ENCODE measurements around the gene CERCAM. TPM values are rescaled to one million over a fixed set of nuclear protein-coding genes. Genes with fewer than 3 reads are reported as not detected.

CERCAM gene, protein sequence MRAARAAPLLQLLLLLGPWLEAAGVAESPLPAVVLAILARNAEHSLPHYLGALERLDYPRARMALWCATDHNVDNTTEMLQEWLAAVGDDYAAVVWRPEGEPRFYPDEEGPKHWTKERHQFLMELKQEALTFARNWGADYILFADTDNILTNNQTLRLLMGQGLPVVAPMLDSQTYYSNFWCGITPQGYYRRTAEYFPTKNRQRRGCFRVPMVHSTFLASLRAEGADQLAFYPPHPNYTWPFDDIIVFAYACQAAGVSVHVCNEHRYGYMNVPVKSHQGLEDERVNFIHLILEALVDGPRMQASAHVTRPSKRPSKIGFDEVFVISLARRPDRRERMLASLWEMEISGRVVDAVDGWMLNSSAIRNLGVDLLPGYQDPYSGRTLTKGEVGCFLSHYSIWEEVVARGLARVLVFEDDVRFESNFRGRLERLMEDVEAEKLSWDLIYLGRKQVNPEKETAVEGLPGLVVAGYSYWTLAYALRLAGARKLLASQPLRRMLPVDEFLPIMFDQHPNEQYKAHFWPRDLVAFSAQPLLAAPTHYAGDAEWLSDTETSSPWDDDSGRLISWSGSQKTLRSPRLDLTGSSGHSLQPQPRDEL
- total RNA-seq (10 to 100 TPM; 13.0 to 29.9 (median 16.6) TPM), polyA plus RNA-seq (10 to 100 TPM; 21.3 to 24.7 TPM)

DNA sequence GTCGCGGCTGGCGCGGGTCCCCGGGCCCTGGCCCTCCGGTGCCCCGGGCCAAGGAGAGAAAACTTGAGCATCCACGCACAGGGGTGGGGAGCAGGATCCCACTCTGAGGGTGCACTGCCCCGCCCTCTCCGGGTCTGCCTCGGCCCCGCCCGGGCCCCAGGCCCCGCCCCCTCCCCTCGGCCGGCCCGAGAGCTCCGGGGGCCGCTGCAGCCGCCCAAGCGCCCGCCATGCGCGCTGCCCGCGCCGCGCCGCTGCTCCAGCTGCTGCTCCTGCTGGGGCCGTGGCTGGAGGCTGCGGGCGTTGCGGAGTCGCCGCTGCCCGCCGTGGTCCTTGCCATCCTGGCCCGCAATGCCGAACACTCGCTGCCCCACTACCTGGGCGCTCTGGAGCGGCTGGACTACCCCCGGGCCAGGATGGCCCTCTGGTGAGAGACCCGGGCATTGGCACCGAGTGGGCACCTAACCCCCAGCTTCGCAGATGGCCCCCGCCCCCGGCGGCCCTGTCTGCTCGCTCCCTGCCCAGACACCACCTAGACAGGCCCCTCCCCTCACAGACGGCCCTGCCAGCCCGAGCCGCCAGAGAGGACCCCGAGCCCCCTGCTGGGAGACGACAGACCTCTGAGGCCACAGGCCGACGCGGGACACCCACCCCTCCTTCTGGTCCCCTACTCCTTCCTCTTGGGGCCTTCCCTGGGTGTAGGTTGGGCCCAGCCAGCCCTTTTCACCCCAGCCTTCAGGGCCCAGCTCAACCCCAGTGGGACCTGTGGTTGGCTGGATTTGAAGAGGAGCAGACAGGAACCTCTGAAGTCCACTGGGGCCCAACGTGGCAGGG lies at the start of gene CERCAM:
Gene CERCAM, plus strand, starts transcription at position 207 of the 831 bp plus-strand sequence. Its CDS starts 21 bp downstream, at position 228.
- no peaks in the 10 kb centered on the region for H3K36me3 ChIP-seq
- H3K9me3 ChIP-seq: no peaks in the 10 kb centered on the region
- peak; percentile 57 to 84 (median 70) for DNase-seq
- TF ChIP-seq, protein P1, sequence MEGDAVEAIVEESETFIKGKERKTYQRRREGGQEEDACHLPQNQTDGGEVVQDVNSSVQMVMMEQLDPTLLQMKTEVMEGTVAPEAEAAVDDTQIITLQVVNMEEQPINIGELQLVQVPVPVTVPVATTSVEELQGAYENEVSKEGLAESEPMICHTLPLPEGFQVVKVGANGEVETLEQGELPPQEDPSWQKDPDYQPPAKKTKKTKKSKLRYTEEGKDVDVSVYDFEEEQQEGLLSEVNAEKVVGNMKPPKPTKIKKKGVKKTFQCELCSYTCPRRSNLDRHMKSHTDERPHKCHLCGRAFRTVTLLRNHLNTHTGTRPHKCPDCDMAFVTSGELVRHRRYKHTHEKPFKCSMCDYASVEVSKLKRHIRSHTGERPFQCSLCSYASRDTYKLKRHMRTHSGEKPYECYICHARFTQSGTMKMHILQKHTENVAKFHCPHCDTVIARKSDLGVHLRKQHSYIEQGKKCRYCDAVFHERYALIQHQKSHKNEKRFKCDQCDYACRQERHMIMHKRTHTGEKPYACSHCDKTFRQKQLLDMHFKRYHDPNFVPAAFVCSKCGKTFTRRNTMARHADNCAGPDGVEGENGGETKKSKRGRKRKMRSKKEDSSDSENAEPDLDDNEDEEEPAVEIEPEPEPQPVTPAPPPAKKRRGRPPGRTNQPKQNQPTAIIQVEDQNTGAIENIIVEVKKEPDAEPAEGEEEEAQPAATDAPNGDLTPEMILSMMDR (IDR thresholded peaks at IDR 0.05): no peak
- peak within 1 kb of the TSS; percentile 72 to 99 (median 96) for H3K4me3 ChIP-seq
- intact Hi-C loops (cut with DNase I): no loop called here
- peak within 1 kb of the TSS; percentile 17 to 60 (median 32) for H3K27ac ChIP-seq
- no peak for FAIRE-seq
- peaks cover 6 to 14% (median 8%) of the 10 kb centered on the region in 3 donors for H3K4me1 ChIP-seq
- no peaks in the 10 kb centered on the region for H3K27me3 ChIP-seq
- 1% methylated on average over 36 to 59 of the region's 59 CpGs for WGBS, 2 donors
- ATAC-seq: peak; percentile 89 to 90 (median 90)

DNA sequence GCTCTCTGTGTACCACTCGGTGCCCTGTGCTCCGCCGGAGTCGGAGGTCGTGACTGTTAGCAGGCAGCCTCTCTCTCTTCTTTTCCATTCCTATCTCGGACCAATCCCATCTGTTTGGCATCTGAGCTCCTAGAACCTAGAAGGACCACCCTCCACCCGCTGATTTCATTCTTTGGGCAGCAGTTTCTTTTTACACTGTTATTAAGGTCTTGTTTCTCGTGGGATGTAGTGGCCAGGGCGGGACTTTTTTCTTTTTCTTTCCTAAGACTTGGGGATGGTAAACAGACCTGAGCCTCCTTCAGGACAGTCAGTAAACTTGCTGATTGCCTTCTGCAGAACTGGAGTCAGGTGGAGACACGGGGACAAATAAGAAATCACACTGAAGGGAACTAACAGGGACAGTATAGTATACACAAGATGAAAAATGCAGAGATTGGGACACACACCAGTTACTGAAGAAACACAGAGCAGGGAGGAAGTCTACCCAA lies 49.0 kb upstream of the CERCAM start:
- ATAC-seq: no peak
- no peak for DNase-seq
- 0% methylated on average over 10 of the region's 10 CpGs for WGBS, 2 donors
- peak overlapping the region; percentile 44 to 91 (median 76) for H3K27ac ChIP-seq
- FAIRE-seq: no peak
- H3K36me3 ChIP-seq: no peaks in the 10 kb centered on the region
- H3K4me3 ChIP-seq: peak overlapping the region; percentile 69 to 94 (median 84)
- intact Hi-C loops (cut with DNase I): no loop called here
- TF ChIP-seq, protein P1 (IDR thresholded peaks at IDR 0.05): no peak
- H3K27me3 ChIP-seq: no peaks in the 10 kb centered on the region
- peaks cover 6 to 18% (median 6%) of the 10 kb centered on the region in 3 donors for H3K4me1 ChIP-seq
- no peaks in the 10 kb centered on the region for H3K9me3 ChIP-seq

DNA sequence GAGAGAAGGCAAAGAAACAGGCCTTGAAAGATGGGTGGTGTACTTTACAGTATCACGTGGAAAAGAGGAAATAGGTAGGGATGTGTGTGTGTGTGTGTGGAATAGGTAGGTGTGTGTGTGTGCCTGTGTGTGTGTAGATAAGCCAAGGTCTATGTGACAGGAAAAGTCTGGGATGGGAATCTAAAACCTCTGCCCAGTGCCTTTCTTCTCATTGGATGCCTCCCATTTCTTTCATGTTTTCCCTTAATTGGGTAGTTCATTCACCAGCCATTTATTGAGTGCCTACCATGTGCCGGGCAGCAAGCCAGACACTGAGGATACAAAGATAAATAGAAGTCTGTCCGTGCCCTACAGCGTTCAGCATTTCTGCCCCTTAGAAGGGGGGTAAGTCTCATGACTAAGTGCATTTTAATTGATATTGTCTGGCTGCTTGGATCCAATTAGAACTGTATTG lies 48.4 kb upstream of the CERCAM start:
- Histone ChIP-seq H3K4me3 (peak overlapping the region; percentile 69 to 94 (median 84)), H3K4me1 (peaks cover 6 to 18% (median 6%) of the 10 kb centered on the region in 3 donors), H3K36me3 (no peaks in the 10 kb centered on the region), H3K9me3 (no peaks in the 10 kb centered on the region), H3K27me3 (no peaks in the 10 kb centered on the region), H3K27ac (no peak overlapping the region)
- FAIRE-seq (no peak), ATAC-seq (no peak), DNase-seq (no peak)
- WGBS, 2 donors: 14 to 17% methylated on average over 4 of the region's 4 CpGs
- intact Hi-C loops (cut with DNase I): no loop called here
- TF ChIP-seq, protein P1 (IDR thresholded peaks at IDR 0.05): no peak

DNA sequence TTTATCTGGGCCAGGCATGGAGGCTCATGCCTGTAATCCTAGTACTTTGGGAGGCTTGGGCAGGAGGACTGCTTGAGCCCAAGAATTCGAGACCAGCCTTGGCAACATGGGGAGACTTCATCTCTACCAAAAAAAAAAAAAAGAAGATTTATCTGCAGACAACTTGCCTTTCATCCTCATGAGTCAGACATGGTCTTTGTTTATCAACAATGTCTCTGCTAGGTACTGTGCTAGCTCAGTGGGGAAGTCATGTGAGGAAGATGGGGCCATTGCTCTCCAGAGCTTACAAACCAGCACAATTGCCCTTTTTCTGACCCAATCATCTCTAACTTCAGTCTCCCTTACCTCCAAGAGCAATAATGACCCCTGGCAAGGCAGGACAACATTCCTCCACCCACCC lies 47.9 kb upstream of the CERCAM start:
- H3K36me3 ChIP-seq: peaks cover 0 to under 1% (median 0%) of the 10 kb centered on the region in 3 donors
- ATAC-seq: no peak
- no peak for DNase-seq
- no peak overlapping the region for H3K27ac ChIP-seq
- no peak for FAIRE-seq
- intact Hi-C loops (cut with DNase I): no loop called here
- 89 to 93% methylated on average over 1 of the region's 1 CpG for WGBS, 2 donors
- H3K4me3 ChIP-seq: no peak overlapping the region
- no peaks in the 10 kb centered on the region for H3K9me3 ChIP-seq
- no peaks in the 10 kb centered on the region for H3K27me3 ChIP-seq
- peaks cover 6 to 18% (median 6%) of the 10 kb centered on the region in 3 donors for H3K4me1 ChIP-seq
- TF ChIP-seq, protein P1 (IDR thresholded peaks at IDR 0.05): no peak

Data from pancreas (tissue), 10 donors.